RCC 7860 (cell line): ENCODE data around the gene ZSWIM5.
"Not testable (repeated sequence)": the region's sequence is repeated elsewhere in the genome, so short reads cannot be mapped to it uniquely, and the experiment has no call there.

Experiments used
- DNase-seq: peaks from one replicate; pipeline ENCODE4 v3.0.0-alpha.2; 2015; ENCODE audit warnings: low spot score
- FAIRE-seq: peaks from 2 replicates; lab custom pipeline; 2012; peaks lifted over from hg19 to GRCh38; lab: Jason Lieb, UNC

ZSWIM5 gene

GRCh38 chr1:45097944-45098343 lies 108.5 kb downstream of the ZSWIM5 start:
- peak; percentile 24 for DNase-seq
- no peak for FAIRE-seq

GRCh38 chr1:45097079-45097478 lies 109.3 kb downstream of the ZSWIM5 start:
- FAIRE-seq (no peak), DNase-seq (peak; percentile 1)

GRCh38 chr1:45095450-45095849 lies 111.0 kb downstream of the ZSWIM5 start:
- no peak for FAIRE-seq
- DNase-seq, result no peak

GRCh38 chr1:45094371-45094770 lies 112.0 kb downstream of the ZSWIM5 start:
- not testable (repeated sequence) for DNase-seq, FAIRE-seq

- DNase-seq (peak; percentile 0), FAIRE-seq (no peak)
These were observed 113.1 kb downstream of the ZSWIM5 start for GRCh38 chr1:45093334-45093733.

- FAIRE-seq, result no peak
These were observed 116.7 kb downstream of the ZSWIM5 start for GRCh38 chr1:45089711-45090110.

GRCh38 chr1:45084562-45084961 lies 121.8 kb downstream of the ZSWIM5 start:
- DNase-seq (peak; percentile 1), FAIRE-seq (no peak)

More at GRCh38 chr1:45089711-45090110, 116.7 kb downstream of the ZSWIM5 start:
- peak; percentile 2 for DNase-seq

GRCh38 chr1:45079533-45079932 lies 126.9 kb downstream of the ZSWIM5 start:
- DNase-seq (no peak), FAIRE-seq (no peak)

GRCh38 chr1:45076959-45077358 lies 129.4 kb downstream of the ZSWIM5 start:
- not testable (repeated sequence) for FAIRE-seq, DNase-seq

GRCh38 chr1:45071567-45071966 lies 134.8 kb downstream of the ZSWIM5 start:
- no peak for FAIRE-seq

GRCh38 chr1:45067806-45068205 lies 138.6 kb downstream of the ZSWIM5 start:
- no peak for DNase-seq
- no peak for FAIRE-seq

More at GRCh38 chr1:45071567-45071966, 134.8 kb downstream of the ZSWIM5 start:
- DNase-seq, result no peak

GRCh38 chr1:45065083-45065482 lies 141.3 kb downstream of the ZSWIM5 start:
- FAIRE-seq, result no peak
- no peak for DNase-seq

GRCh38 chr1:45062463-45062862 lies 143.9 kb downstream of the ZSWIM5 start:
- not testable (repeated sequence) for FAIRE-seq, DNase-seq

GRCh38 chr1:45059829-45060228 lies 146.6 kb downstream of the ZSWIM5 start:
- no peak for FAIRE-seq
- DNase-seq, result no peak

GRCh38 chr1:45057542-45057941 lies 148.9 kb downstream of the ZSWIM5 start:
- DNase-seq, result no peak
- no peak for FAIRE-seq

GRCh38 chr1:45051005-45051772 lies 155.2 kb downstream of the ZSWIM5 start:
- FAIRE-seq, result no peak
- DNase-seq, result no peak

GRCh38 chr1:45047032-45047431 lies 159.4 kb downstream of the ZSWIM5 start:
- DNase-seq, result no peak
- no peak for FAIRE-seq

GRCh38 chr1:45044916-45045315 lies 161.5 kb downstream of the ZSWIM5 start:
- FAIRE-seq (no peak), DNase-seq (no peak)

GRCh38 chr1:45043094-45043493 lies 163.3 kb downstream of the ZSWIM5 start:
- no peak for FAIRE-seq

GRCh38 chr1:45040297-45040696 lies 166.1 kb downstream of the ZSWIM5 start:
- FAIRE-seq (no peak), DNase-seq (no peak)

More at GRCh38 chr1:45043094-45043493, 163.3 kb downstream of the ZSWIM5 start:
- no peak for DNase-seq

- no peak for FAIRE-seq
These were observed 167.6 kb downstream of the ZSWIM5 start for GRCh38 chr1:45038661-45039364.

GRCh38 chr1:45038240-45038639 lies 168.2 kb downstream of the ZSWIM5 start:
- FAIRE-seq (no peak), DNase-seq (no peak)

More at GRCh38 chr1:45038661-45039364, 167.6 kb downstream of the ZSWIM5 start:
- no peak for DNase-seq
